T-helper 2 cell treated with Interferon-gamma antibody and Interleukin-4, amounts not matched to agents 100 ng/mL and 5 ng/mL, for 36 hours (primary cell): Measurements from ENCODE around the gene BRD3. TPM values are rescaled to one million over a fixed set of nuclear protein-coding genes. Genes with fewer than 3 reads are reported as not detected.

Experiments
- intact Hi-C: fragments of 100-400 bp; cut with micrococcal nuclease; formaldehyde crosslinking; loops from one replicate; pipeline ENCODE4 v1.15.1; 2023
- total RNA-seq: library from RNA; stranded (reverse); gene quantifications from 2 replicates; pipeline ENCODE4 v1.2.3, GENCODE V29; 2022

Gene BRD3
- total RNA-seq, 1 donor from 2014 or later, result 37.9 TPM

GRCh38 chr9:134040781-134041648 lies 26.8 kb downstream of the BRD3 start:
- intact Hi-C loops, result no loop called here

DNA sequence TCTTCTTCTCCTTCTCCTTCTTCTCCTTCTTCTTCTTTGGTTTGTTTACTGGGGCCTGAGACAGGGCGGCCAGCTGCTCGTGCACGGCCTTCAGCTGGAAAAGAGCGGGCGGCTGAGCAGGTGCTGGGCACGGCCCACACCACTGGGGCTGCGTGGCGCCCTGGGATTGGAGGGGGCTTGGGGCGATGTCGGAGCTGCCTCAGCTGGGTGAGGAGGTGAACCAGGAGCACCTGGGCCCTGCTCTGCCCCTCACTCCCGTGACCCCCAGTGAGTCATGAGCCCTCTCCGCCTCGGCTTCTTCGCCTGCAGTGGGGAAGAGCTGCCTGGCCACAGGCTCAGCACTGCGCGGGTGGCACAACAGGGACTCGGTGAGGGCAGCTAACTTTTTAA lies 27.7 kb downstream of the BRD3 start:
- intact Hi-C loops, result no loop called here

- intact Hi-C loops, result no loop called here
These were observed 28.2 kb downstream of the BRD3 start for GRCh38 chr9:134039386-134040175.

GRCh38 chr9:134037641-134038040 lies 30.2 kb downstream of the BRD3 start:
- intact Hi-C loops, result no loop called here

- intact Hi-C loops, result no loop called here
These were observed 31.7 kb downstream of the BRD3 start for GRCh38 chr9:134036130-134036529.

DNA sequence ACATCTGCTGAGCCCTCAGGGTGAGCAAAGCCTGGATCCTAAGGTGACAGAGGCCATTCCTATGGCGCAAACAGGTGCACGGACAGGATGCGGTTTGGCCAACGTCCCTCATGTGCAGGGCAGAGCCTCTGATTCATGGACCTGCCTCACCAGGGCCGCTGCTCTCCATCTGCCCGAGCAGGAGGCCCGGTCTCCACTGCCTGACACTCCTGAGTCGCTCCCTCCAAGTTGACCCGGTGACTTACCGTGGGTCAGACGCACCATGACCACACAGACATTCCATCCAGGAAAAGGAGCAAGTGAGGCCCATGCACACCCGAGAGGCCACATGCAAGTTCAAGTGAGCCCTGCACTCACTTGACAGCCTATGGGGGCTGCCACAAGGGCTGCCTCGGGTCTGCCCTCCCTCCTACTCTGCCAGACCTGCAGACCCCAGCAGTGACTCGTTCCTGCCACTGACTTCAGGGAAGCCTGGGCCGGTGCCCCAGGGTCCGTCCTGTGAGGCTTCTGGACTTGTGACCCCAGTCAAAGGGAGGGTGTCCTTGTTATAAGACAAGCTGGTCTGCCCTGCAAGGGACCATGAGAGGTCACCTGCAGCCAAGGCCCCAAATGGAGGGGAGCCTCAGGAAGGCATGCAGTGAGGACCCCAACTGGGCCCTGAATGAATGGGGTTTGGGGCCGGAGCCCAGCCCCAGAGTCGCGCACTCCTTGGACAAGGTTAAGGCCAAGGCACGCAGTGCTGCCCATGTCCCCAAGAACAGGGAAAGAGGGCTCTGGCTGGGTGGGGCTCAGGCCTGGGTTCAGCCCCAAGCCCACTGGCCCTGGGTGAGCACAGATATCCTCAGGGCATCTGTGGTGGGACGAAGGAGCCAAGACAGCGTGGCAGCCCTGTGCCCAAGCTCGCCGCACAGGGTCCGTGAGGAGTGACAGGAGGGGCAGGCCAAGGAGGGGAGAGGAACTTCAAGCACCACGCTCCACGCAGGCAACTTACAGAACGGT lies 32.5 kb downstream of the BRD3 start:
- intact Hi-C loops, result no loop called here

DNA sequence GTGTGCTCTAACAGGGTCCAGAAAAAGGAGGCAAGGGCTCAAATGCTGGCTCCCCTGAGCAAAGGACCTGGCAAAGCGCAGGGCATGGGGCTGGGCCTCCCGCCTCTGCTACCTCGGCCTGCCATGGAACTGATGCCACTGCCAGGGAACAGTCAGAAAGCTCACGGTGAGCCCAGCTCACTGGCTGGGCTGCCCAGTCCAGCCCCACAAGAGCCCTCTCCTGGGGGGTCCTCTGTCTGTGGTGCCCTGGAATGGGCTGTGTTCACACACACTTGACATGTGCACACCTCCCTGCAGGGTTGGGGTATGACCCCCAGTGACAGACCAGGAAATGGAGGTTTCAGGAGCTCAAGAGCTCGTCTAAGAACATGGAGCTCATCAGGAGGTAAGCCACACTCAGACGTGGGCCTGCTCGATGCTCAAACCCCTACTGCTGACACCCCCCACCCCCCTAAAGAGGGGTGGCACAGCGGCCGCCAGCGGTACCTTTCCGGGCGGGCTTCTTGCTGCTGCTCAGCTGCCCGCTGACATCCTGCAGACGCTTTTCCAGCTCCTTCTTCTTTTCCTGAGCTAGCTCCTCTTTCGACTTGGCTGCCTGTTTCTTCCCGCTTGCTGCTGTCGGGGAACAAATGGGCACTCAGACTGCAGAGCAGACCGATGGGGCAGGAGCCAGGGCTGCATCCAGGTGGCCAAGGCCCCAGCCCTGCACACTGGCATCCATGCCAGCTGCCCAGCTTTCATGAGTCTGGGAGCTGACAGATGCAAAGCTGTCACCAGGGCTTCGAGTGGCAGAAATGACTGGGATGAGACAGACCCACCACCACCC lies 33.4 kb downstream of the BRD3 start:
- intact Hi-C loops, result no loop called here

- intact Hi-C loops, result no loop called here
These were observed 34.2 kb downstream of the BRD3 start for GRCh38 chr9:134033516-134034214.

DNA sequence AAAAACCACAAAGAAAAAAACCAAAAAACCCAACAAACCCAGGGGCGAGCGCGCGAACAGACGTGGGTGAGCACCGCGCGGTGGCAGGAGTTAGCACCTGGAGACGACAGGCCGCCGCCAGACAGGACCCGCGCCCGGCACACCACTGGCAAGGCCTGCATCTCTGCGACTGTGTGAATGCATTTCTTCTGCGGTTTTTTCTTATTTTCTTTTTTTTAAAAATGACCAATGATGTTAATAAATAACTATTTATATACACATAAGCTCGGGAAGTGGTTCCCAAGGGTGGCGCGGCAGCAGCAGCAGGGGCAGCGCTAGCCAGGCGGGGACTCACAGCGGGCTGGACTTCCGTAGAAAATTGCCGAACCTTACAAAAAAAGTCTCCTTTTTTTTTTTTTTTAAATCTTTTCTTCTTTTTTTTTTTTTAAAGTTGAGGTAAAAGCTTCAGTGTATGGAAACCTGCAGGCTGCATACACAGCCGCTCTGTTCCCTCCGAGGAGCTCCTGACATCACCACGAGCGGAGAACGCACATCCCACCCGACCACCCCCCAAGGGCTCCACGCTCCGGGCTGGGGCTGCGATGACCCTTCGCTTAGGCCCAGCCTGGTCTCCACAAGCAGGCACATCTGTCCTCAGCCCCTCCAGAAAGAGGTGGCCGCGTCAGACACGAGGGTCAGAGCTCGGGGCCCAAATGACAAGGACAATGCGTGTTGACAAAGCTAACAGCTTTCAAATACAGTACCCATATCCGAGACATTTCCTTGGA lies 35.2 kb downstream of the BRD3 start:
- intact Hi-C loops, result no loop called here

- intact Hi-C loops, result no loop called here
These were observed 36.0 kb downstream of the BRD3 start for GRCh38 chr9:134031783-134032182.

- intact Hi-C loops, result no loop called here
These were observed 36.9 kb downstream of the BRD3 start for GRCh38 chr9:134030821-134031470.

DNA sequence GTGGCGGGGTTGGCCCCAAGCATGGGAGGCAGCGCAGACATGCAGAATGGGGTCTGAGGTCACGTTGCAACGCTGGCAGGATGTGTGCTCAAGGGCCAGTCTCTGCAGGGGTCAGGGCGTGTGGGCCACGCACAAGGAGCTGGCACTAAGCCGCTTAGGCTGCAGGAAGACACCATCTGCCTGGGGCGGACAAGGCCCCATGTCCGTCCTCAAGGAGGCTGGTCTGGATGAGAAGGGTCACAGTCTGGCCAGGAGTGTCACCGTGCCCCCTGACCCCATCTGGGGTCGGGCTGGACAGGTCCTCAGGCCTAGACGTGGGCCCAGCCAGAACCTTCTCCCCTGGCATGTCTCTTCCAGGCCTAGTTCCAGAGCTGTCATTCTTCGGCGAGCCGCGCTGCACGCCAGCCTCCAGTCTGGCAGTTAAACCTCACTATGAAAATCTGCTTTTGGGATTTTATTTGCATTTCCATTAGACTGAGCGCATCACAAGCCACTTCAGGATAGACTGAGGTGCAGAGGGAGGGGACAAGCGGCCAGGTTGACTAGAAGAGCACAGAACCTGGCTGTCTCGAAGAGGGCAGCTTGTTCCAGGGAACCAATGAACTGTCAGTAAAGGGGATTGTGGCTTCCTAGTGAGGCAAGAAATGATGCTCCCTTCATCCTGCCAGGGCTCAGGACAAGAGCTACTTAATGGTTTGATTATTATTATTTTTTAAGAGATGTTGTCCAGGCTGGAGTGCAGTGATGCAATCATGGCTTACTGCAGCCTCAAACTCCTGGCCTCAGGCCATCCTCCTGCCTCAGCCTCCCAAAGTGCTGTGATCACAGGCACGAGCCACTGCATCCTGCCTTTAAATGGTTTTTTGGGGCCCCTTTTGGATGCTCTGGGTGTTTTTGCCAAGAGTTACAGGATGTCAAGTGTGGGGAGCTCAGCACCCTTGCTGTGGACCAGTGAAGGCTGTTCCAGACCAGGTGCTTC lies 38.3 kb downstream of the BRD3 start:
- intact Hi-C loops, result no loop called here

DNA sequence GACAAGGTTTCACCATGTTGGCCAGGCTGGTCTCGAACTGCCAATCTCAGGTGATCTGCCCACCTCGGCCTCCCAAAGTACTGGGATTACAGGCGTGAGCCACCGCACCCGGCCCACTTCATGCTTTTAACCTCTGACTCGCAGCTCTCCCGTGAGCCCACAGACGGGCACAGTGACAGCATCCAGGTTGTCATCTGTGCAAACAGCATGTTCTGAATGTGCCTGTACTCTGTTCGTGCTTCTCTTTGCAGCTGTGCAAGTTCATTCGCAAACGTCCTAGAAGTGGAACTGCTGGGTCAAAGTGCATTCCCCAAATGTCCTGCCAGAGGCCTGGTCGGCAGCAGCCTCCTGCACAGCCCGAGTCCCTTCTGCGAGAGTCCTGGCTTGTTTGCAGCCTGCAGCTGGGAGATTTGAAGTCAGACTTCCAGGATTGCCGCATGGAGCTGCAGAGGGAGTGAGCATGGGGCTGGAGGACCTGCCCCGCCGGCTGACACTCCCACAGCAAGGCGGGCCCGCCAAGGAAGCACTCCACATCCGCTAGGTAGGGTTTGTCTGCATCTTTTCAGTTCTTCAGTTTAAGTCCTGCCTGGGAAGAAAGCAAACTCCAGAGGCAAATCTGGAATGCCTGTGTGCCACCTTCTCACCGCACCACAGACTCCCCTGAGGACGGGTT lies 39.1 kb downstream of the BRD3 start:
- intact Hi-C loops, result no loop called here

GRCh38 chr9:134028076-134028475 lies 39.8 kb downstream of the BRD3 start:
- intact Hi-C loops, result no loop called here

DNA sequence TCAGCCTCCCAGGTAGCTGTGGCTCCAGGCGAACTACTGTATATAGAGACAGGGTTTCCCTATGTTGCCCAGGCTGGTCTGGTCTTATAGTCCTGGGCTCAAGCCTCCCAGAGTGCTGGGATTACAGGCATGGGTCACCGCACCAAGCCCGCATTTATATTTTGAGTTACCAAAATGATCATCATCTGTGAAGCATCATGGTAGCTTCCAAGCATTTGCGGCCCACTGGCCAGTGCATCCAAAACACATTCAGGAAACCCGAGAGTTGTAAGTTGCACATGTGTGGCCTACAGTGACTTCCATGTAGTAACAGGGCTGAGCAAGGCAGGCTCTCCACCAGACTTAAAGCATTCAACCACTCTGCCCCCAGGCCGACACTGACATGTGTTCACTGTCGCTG lies 40.3 kb downstream of the BRD3 start:
- intact Hi-C loops, result no loop called here

- intact Hi-C loops, result no loop called here
These were observed 40.8 kb downstream of the BRD3 start for GRCh38 chr9:134026981-134027380.

DNA sequence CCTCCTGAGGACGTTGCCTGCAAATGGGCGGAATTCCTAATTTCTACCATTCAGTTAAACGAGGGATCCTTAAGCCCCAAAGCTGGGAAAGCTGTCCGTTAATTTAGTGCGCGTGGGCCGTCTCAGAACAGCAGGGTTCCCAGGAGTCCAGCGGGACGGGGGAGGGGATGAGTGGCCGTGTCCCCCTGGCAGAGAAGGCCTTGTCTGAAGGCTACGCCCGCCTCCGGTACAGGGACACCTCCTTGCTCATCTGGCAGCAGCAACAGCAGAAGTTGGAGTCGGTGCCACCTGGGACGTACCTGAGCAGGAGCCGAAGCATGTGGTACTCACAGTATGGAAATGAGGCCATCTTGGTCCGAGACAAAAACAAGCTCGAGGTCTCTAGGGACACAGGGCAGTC lies 41.2 kb downstream of the BRD3 start:
- intact Hi-C loops, result no loop called here
